ENCODE results near the gene PTMS. TPM values are rescaled to one million over a fixed set of nuclear protein-coding genes. Genes with fewer than 3 reads are reported as not detected.

The PTMS gene
- total and polyA plus RNA-seq, 2 experiments from 2014 or later: 111 to 238 TPM

DNA sequence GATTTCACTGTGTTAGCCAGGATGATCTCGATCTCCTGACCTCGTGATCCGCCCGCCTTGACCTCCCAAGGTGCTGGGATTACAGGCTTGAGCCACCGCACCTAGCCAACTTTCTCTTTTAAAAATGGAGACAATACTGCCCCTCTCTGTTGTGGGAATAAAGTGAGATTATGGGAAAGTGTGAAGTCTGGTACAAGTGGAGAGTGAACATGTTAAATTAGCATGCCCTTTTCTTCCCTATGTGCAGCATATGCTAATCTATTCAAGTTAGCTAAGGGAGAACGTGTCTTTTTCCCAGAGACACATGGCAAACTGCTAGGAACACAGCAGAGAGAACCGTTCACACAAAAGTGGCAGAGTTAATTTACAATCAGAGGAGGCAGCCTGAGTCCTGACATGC lies 40.8 kb upstream of the PTMS start:
- H3K4me2 ChIP-seq: peak overlapping the region; percentile 96; the same call in 1 of the 2 replicates
- Mint-ChIP-seq H3K36me3 (ENCODE audit: low read depth) (peaks cover 26% of the 10 kb centered on the region), H3K27ac (no peak overlapping the region), H3K4me1 (peaks cover 12% of the 10 kb centered on the region), H3K27me3 (ENCODE audit: insufficient read depth, low read depth, poor library complexity) (peaks cover 14% of the 10 kb centered on the region), H3K9me3 (no peaks in the 10 kb centered on the region; the same call in 2 of the 3 replicates), H3K4me3 (peak overlapping the region; percentile 84)
- no peaks in the 10 kb centered on the region for H3K9me2 ChIP-seq (ENCODE audit: insufficient read depth)
- H3K79me2 ChIP-seq (replicated peaks; ENCODE audit: insufficient read depth): peaks cover 12% of the 10 kb centered on the region; the same call in 1 of the 2 replicates
- TF ChIP-seq CREB1 (CRISPR knock-in tag; IDR thresholded peaks at IDR 0.05; ENCODE audit: low read depth) (no peak), JUNB (IDR thresholded peaks at IDR 0.05; ENCODE audit: unreplicated experiment) (no peak), EZH2 (IDR thresholded peaks at IDR 0.05; ENCODE audit: low read depth, unreplicated experiment) (no peak), STAT1 (IDR thresholded peaks at IDR 0.05; ENCODE audit: unreplicated experiment) (no peak), ZNF331 (CRISPR knock-in tag; IDR thresholded peaks at IDR 0.05; ENCODE audit: low read depth) (no peak), EZH2phosphoT487 (IDR thresholded peaks at IDR 0.05; ENCODE audit: unreplicated experiment) (no peak), NANOG (IDR thresholded peaks at IDR 0.05; ENCODE audit: borderline replicate concordance) (no peak), POLR2AphosphoS5 (IDR thresholded peaks at IDR 0.05; ENCODE audit: low read depth) (no peak), ZNF114 (CRISPR knock-in tag; IDR thresholded peaks at IDR 0.05) (no peak)
- TF ChIP-seq, protein P1, sequence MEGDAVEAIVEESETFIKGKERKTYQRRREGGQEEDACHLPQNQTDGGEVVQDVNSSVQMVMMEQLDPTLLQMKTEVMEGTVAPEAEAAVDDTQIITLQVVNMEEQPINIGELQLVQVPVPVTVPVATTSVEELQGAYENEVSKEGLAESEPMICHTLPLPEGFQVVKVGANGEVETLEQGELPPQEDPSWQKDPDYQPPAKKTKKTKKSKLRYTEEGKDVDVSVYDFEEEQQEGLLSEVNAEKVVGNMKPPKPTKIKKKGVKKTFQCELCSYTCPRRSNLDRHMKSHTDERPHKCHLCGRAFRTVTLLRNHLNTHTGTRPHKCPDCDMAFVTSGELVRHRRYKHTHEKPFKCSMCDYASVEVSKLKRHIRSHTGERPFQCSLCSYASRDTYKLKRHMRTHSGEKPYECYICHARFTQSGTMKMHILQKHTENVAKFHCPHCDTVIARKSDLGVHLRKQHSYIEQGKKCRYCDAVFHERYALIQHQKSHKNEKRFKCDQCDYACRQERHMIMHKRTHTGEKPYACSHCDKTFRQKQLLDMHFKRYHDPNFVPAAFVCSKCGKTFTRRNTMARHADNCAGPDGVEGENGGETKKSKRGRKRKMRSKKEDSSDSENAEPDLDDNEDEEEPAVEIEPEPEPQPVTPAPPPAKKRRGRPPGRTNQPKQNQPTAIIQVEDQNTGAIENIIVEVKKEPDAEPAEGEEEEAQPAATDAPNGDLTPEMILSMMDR (conservative IDR thresholded peaks at IDR 0.05; ENCODE audit: low read depth in 2 of 2): no peak
- TF ChIP-seq, protein P2, sequence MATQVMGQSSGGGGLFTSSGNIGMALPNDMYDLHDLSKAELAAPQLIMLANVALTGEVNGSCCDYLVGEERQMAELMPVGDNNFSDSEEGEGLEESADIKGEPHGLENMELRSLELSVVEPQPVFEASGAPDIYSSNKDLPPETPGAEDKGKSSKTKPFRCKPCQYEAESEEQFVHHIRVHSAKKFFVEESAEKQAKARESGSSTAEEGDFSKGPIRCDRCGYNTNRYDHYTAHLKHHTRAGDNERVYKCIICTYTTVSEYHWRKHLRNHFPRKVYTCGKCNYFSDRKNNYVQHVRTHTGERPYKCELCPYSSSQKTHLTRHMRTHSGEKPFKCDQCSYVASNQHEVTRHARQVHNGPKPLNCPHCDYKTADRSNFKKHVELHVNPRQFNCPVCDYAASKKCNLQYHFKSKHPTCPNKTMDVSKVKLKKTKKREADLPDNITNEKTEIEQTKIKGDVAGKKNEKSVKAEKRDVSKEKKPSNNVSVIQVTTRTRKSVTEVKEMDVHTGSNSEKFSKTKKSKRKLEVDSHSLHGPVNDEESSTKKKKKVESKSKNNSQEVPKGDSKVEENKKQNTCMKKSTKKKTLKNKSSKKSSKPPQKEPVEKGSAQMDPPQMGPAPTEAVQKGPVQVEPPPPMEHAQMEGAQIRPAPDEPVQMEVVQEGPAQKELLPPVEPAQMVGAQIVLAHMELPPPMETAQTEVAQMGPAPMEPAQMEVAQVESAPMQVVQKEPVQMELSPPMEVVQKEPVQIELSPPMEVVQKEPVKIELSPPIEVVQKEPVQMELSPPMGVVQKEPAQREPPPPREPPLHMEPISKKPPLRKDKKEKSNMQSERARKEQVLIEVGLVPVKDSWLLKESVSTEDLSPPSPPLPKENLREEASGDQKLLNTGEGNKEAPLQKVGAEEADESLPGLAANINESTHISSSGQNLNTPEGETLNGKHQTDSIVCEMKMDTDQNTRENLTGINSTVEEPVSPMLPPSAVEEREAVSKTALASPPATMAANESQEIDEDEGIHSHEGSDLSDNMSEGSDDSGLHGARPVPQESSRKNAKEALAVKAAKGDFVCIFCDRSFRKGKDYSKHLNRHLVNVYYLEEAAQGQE (IDR thresholded peaks at IDR 0.05; ENCODE audit: unreplicated experiment): no peak
- TF ChIP-seq, protein P3, sequence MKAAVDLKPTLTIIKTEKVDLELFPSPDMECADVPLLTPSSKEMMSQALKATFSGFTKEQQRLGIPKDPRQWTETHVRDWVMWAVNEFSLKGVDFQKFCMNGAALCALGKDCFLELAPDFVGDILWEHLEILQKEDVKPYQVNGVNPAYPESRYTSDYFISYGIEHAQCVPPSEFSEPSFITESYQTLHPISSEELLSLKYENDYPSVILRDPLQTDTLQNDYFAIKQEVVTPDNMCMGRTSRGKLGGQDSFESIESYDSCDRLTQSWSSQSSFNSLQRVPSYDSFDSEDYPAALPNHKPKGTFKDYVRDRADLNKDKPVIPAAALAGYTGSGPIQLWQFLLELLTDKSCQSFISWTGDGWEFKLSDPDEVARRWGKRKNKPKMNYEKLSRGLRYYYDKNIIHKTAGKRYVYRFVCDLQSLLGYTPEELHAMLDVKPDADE (IDR thresholded peaks at IDR 0.05): no peak
- TF ChIP-seq, protein P4, sequence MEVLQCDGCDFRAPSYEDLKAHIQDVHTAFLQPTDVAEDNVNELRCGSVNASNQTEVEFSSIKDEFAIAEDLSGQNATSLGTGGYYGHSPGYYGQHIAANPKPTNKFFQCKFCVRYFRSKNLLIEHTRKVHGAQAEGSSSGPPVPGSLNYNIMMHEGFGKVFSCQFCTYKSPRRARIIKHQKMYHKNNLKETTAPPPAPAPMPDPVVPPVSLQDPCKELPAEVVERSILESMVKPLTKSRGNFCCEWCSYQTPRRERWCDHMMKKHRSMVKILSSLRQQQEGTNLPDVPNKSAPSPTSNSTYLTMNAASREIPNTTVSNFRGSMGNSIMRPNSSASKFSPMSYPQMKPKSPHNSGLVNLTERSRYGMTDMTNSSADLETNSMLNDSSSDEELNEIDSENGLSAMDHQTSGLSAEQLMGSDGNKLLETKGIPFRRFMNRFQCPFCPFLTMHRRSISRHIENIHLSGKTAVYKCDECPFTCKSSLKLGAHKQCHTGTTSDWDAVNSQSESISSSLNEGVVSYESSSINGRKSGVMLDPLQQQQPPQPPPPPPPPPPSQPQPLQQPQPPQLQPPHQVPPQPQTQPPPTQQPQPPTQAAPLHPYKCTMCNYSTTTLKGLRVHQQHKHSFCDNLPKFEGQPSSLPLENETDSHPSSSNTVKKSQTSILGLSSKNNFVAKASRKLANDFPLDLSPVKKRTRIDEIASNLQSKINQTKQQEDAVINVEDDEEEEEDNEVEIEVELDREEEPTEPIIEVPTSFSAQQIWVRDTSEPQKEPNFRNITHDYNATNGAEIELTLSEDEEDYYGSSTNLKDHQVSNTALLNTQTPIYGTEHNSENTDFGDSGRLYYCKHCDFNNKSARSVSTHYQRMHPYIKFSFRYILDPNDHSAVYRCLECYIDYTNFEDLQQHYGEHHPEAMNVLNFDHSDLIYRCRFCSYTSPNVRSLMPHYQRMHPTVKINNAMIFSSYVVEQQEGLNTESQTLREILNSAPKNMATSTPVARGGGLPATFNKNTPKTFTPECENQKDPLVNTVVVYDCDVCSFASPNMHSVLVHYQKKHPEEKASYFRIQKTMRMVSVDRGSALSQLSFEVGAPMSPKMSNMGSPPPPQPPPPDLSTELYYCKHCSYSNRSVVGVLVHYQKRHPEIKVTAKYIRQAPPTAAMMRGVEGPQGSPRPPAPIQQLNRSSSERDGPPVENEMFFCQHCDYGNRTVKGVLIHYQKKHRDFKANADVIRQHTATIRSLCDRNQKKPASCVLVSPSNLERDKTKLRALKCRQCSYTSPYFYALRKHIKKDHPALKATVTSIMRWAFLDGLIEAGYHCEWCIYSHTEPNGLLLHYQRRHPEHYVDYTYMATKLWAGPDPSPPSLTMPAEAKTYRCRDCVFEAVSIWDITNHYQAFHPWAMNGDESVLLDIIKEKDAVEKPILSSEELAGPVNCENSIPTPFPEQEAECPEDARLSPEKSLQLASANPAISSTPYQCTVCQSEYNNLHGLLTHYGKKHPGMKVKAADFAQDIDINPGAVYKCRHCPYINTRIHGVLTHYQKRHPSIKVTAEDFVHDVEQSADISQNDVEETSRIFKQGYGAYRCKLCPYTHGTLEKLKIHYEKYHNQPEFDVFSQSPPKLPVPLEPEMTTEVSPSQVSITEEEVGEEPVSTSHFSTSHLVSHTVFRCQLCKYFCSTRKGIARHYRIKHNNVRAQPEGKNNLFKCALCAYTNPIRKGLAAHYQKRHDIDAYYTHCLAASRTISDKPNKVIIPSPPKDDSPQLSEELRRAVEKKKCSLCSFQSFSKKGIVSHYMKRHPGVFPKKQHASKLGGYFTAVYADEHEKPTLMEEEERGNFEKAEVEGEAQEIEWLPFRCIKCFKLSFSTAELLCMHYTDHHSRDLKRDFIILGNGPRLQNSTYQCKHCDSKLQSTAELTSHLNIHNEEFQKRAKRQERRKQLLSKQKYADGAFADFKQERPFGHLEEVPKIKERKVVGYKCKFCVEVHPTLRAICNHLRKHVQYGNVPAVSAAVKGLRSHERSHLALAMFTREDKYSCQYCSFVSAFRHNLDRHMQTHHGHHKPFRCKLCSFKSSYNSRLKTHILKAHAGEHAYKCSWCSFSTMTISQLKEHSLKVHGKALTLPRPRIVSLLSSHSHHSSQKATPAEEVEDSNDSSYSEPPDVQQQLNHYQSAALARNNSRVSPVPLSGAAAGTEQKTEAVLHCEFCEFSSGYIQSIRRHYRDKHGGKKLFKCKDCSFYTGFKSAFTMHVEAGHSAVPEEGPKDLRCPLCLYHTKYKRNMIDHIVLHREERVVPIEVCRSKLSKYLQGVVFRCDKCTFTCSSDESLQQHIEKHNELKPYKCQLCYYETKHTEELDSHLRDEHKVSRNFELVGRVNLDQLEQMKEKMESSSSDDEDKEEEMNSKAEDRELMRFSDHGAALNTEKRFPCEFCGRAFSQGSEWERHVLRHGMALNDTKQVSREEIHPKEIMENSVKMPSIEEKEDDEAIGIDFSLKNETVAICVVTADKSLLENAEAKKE (CRISPR knock-in tag; IDR thresholded peaks at IDR 0.05): no peak
- ATAC-seq (no peak), DNase-seq (ENCODE audit: low spot score) (no peak)
- no peaks in the 10 kb centered on the region for H4K20me1 ChIP-seq (replicated peaks; ENCODE audit: insufficient read depth)
- H3F3A ChIP-seq (replicated peaks; ENCODE audit: low read depth): peaks cover 11% of the 10 kb centered on the region
- H3K27me3 ChIP-seq (ENCODE audit: insufficient read depth): no peaks in the 10 kb centered on the region
- H2AFZ ChIP-seq: no peak overlapping the region
- H3K36me3 ChIP-seq (ENCODE audit: insufficient read depth): peaks cover 14% of the 10 kb centered on the region; the same call in 1 of the 2 replicates
- no peak overlapping the region for H3K4me3 ChIP-seq
- H3K27ac ChIP-seq (ENCODE audit: low read depth): no peak overlapping the region
- H3K4me1 ChIP-seq (ENCODE audit: insufficient read depth): peaks cover 16% of the 10 kb centered on the region

Data from GM23338 (cell line).